Cardiac ventricle fibroblast (primary cell): ENCODE measurements around the gene PGRMC1. TPM values are rescaled to one million over a fixed set of nuclear protein-coding genes. Genes with fewer than 3 reads are reported as not detected.

ENCODE experiments used
- total RNA-seq: library from RNA; depleted of rRNA; stranded (reverse); fragments of >200 nt; gene quantifications from 2 replicates; pipeline ENCODE4 v1.2.3, GENCODE V29; 2015

PGRMC1 gene
- total RNA-seq = 143 and 150 TPM in 2 replicates

GRCh38 chrX:119235872-119236622, at the start of gene PGRMC1:
Gene PGRMC1, plus strand, starts transcription at chrX:119236285. Its CDS starts 79 bp downstream, at chrX:119236364.

Other genes starting within 250 kb of the PGRMC1 start
- not detected in 2 replicates for gene CT47C1, start 163.3 kb upstream of the PGRMC1 start, total RNA-seq
- not detected in 2 replicates for gene KIAA1210, start 108.5 kb upstream of the PGRMC1 start, total RNA-seq
- gene SLC25A43, start 163.1 kb downstream of the PGRMC1 start, total RNA-seq = 17.2 and 18.2 TPM in 2 replicates
- gene SLC25A5, start 232.2 kb downstream of the PGRMC1 start, total RNA-seq = 164 and 177 TPM in 2 replicates